ENCODE measurements around the gene RNASE1. TPM values are rescaled to one million over a fixed set of nuclear protein-coding genes. Genes with fewer than 3 reads are reported as not detected.

RNASE1 gene
- total and polyA plus RNA-seq, 10 of the 15 experiments (the other 5 are each of a cell fraction or from before 2014, with no cell fraction given): 0.11 to 0.72 (median 0.38) TPM; not detected in 7

- H3K27me3 ChIP-seq (replicated peaks in 1 of 2; ENCODE audit: control insufficient read depth in 2 of 2, insufficient read depth in 2 of 2, low read length in 1 of 2): no peaks in the 10 kb centered on the region
- RAD21 ChIA-PET (ENCODE audit: unreplicated experiment): no interaction called here
- intact Hi-C loops (cut with micrococcal nuclease; ENCODE audit: unreplicated experiment): no loop called here
- H3K79me2 ChIP-seq (ENCODE audit: control insufficient read depth, insufficient read depth, low read length): no peaks in the 10 kb centered on the region
- in situ Hi-C loops (cut with MboI): no loop called here
- no peak overlapping the region for H3K4me3 ChIP-seq
- POLR2A ChIA-PET: interaction anchor here (0.6 kb wide), 2 partner anchors 422 to 607 kb away, joined by 3 to 5 read pairs; no protein-coding TSS in a partner anchor
- H4K20me1 ChIP-seq (ENCODE audit: control insufficient read depth, insufficient read depth): no peaks in the 10 kb centered on the region
- no peak for FAIRE-seq
- SMC1A ChIA-PET (ENCODE audit: uncharacterized antibody, unreplicated experiment): interaction anchor here (1.2 kb wide), 1 partner anchor 42 kb away, joined by 3 read pairs; no protein-coding TSS in a partner anchor
- H3K27ac ChIP-seq (ENCODE audit: control insufficient read depth, insufficient read depth): no peak overlapping the region
- no peak for DNase-seq (ENCODE audit: low read depth, low spot score)
- no TSS peak for BruUV-seq (replicated peaks)
- H3K4me1 ChIP-seq (ENCODE audit: control insufficient read depth, insufficient read depth, low read length): peaks cover 2% of the 10 kb centered on the region
- no peak overlapping the region for H2AFZ ChIP-seq (ENCODE audit: control insufficient read depth, low read depth, low read length)
- no peaks in the 10 kb centered on the region for H3K9me3 ChIP-seq (replicated peaks; ENCODE audit: control insufficient read depth, insufficient read depth, low read length)
- H3K36me3 ChIP-seq (ENCODE audit: control insufficient read depth in 2 of 2, insufficient read depth in 2 of 2, low read length in 1 of 2): no peaks in the 10 kb centered on the region
- CTCF ChIA-PET: interaction anchor here (1.1 to 2.7 kb wide), 3 partner anchors 17 to 91 kb away, joined by 3 to 8 read pairs (median 7); partner anchors contain the start of gene RNASE4
- no peak overlapping the region for H3K9ac ChIP-seq (ENCODE audit: control insufficient read depth, insufficient read depth, low read length)
- no peak for TF ChIP-seq IKZF1 (conservative IDR thresholded peaks at IDR 0.05)
- TF ChIP-seq, protein P1, sequence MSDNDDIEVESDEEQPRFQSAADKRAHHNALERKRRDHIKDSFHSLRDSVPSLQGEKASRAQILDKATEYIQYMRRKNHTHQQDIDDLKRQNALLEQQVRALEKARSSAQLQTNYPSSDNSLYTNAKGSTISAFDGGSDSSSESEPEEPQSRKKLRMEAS (IDR thresholded peaks at IDR 0.05; ENCODE audit: low read depth, low read length): no peak
- TF ChIP-seq ZZZ3 (IDR thresholded peaks at IDR 0.05; ENCODE audit: control insufficient read depth, insufficient read length, low read depth): no peak
- TF ChIP-seq BCL3 (IDR thresholded peaks at IDR 0.05; ENCODE audit: borderline replicate concordance, insufficient read depth, low read depth, low read length, poor library complexity, severe bottlenecking): no peak
- no peak for TF ChIP-seq NFIC (IDR thresholded peaks at IDR 0.05; ENCODE audit: low read depth, low read length)
- no peak for TF ChIP-seq SIN3A (IDR thresholded peaks at IDR 0.05; ENCODE audit: low read depth, low read length)
- no peak for TF ChIP-seq NRF1 (conservative IDR thresholded peaks at IDR 0.05; ENCODE audit: low read depth, low read length)
- TF ChIP-seq SMARCA5 (IDR thresholded peaks at IDR 0.05): no peak
- TF ChIP-seq ASH2L (IDR thresholded peaks at IDR 0.05; ENCODE audit: borderline replicate concordance, low read depth): no peak
- no peak for TF ChIP-seq KLF5 (IDR thresholded peaks at IDR 0.05; ENCODE audit: partially characterized antibody)
- TF ChIP-seq, protein P2, sequence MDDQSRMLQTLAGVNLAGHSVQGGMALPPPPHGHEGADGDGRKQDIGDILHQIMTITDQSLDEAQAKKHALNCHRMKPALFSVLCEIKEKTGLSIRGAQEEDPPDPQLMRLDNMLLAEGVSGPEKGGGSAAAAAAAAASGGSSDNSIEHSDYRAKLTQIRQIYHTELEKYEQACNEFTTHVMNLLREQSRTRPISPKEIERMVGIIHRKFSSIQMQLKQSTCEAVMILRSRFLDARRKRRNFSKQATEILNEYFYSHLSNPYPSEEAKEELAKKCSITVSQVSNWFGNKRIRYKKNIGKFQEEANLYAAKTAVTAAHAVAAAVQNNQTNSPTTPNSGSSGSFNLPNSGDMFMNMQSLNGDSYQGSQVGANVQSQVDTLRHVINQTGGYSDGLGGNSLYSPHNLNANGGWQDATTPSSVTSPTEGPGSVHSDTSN (IDR thresholded peaks at IDR 0.05; ENCODE audit: insufficient replicate concordance, low read depth, low read length): no peak
- TF ChIP-seq IKZF2 (IDR thresholded peaks at IDR 0.05): no peak
- TF ChIP-seq ZBTB40 (IDR thresholded peaks at IDR 0.05; ENCODE audit: borderline replicate concordance): no peak
- TF ChIP-seq ZNF207 (IDR thresholded peaks at IDR 0.05; ENCODE audit: borderline replicate concordance): no peak
- no peak for ATAC-seq
- 65% methylated on average over 6 of the region's 6 CpGs for WGBS (ENCODE audit: insufficient coverage, insufficient replicate concordance, low lambda C conversion rate, missing lambda C conversion rate)
- no peak overlapping the region for H3K4me2 ChIP-seq (ENCODE audit: control insufficient read depth, insufficient read depth)
Observed at GRCh38 chr14:20775043-20775442, 27.6 kb downstream of the RNASE1 start.

Data from GM12878 (cell line).